WTC11 (cell line): ENCODE data around the gene KSR2. TPM values are rescaled to one million over a fixed set of nuclear protein-coding genes. Genes with fewer than 3 reads are reported as not detected.

ENCODE experiments used
- ATAC-seq: fragments of 200-7000 bp; cut with Tn5 transposase; 2 replicates; pipeline ENCODE4 v1.10.0; 2021; ENCODE audit warnings: mild to moderate bottlenecking, moderate library complexity
- CTCF ChIA-PET: fragments of 300-600 bp; sonication (Branson Sonifier 250); formaldehyde crosslinking; loops from one replicate; lab custom pipeline; 2021; ENCODE audit warnings: antibody characterized with exemption; lab: Charles Lee
- POLR2A ChIA-PET: fragments of 350-600 bp; sonication (Branson Sonifier 250); formaldehyde crosslinking; loops from one replicate; lab custom pipeline; 2021; ENCODE audit warnings: antibody characterized with exemption; lab: Charles Lee
- DNase-seq: peaks from one replicate; pipeline ENCODE4 v3.0.0; 2021; ENCODE audit warnings: low spot score
- H3K27ac Mint-ChIP-seq: 2 replicates; pipeline ENCODE4 v1.8.0; 2021; ENCODE audit warnings: mixed read lengths
- H3K27me3 Mint-ChIP-seq: 2 replicates; pipeline ENCODE4 v1.8.0; 2021; ENCODE audit warnings: low read depth, mild to moderate bottlenecking, moderate library complexity, mixed read lengths
- H3K36me3 Mint-ChIP-seq: 2 replicates; pipeline ENCODE4 v1.8.0; 2021; ENCODE audit warnings: mixed read lengths
- H3K4me1 Mint-ChIP-seq: 2 replicates; pipeline ENCODE4 v1.8.0; 2022; ENCODE audit warnings: mixed read lengths
- H3K4me3 Mint-ChIP-seq: 2 replicates; pipeline ENCODE4 v1.8.0; 2021; ENCODE audit warnings: mild to moderate bottlenecking, moderate library complexity, mixed read lengths
- H3K9me3 Mint-ChIP-seq: 2 replicates; pipeline ENCODE4 v1.8.0; 2021; ENCODE audit warnings: mixed read lengths
- CDX4 ChIP-seq: fragments of 250-450 bp; sonication (Bioruptor Pico); IDR thresholded peaks from 2 replicates; pipeline ENCODE4 v1.9.0; 2021; ENCODE audit warnings: moderate library complexity, mild to moderate bottlenecking, inconsistent platforms, borderline replicate concordance
- CREM ChIP-seq: sonication (generic); formaldehyde crosslinking; IDR thresholded peaks from 2 replicates; pipeline ENCODE4 v1.8.1; 2022; ENCODE audit warnings: mild to moderate bottlenecking, missing genetic modification reagents, moderate library complexity
- ESRRA ChIP-seq: sonication (generic); formaldehyde crosslinking; IDR thresholded peaks from 2 replicates; pipeline ENCODE4 v1.8.1; 2022; ENCODE audit warnings: mild to moderate bottlenecking, missing genetic modification reagents, borderline replicate concordance
- ETV6 ChIP-seq: sonication (generic); formaldehyde crosslinking; IDR thresholded peaks from 2 replicates; pipeline ENCODE4 v1.8.1; 2022; ENCODE audit warnings: mild to moderate bottlenecking, missing genetic modification reagents
- IRF1 ChIP-seq: sonication (generic); formaldehyde crosslinking; IDR thresholded peaks from 2 replicates; pipeline ENCODE4 v1.8.0; 2023; ENCODE audit warnings: missing genetic modification reagents
- IRF2 ChIP-seq: sonication (generic); formaldehyde crosslinking; IDR thresholded peaks from 2 replicates; pipeline ENCODE4 v1.8.0; 2022; ENCODE audit warnings: low read depth, missing genetic modification reagents, borderline replicate concordance
- JAZF1 ChIP-seq: fragments of 250-450 bp; sonication (Bioruptor Pico); IDR thresholded peaks from 2 replicates; pipeline ENCODE4 v1.9.0; 2021; ENCODE audit warnings: moderate library complexity, mild to moderate bottlenecking, inconsistent platforms
- NR3C1 ChIP-seq: sonication (generic); formaldehyde crosslinking; conservative IDR thresholded peaks from 2 replicates; pipeline ENCODE4 v1.8.1; 2023; ENCODE audit warnings: low read depth, mild to moderate bottlenecking, missing genetic modification reagents
- ZNF138 ChIP-seq: sonication (generic); formaldehyde crosslinking; conservative IDR thresholded peaks from 2 replicates; pipeline ENCODE4 v1.8.1; 2022; ENCODE audit warnings: mild to moderate bottlenecking, moderate library complexity, missing genetic modification reagents
- ZNF281 ChIP-seq: sonication (generic); formaldehyde crosslinking; IDR thresholded peaks from 2 replicates; pipeline ENCODE4 v1.8.0; 2023; ENCODE audit warnings: mild to moderate bottlenecking, missing genetic modification reagents
- ZNF425 ChIP-seq: fragments of 250-450 bp; sonication (Bioruptor Pico); conservative IDR thresholded peaks from 2 replicates; pipeline ENCODE4 v1.9.0; 2021; ENCODE audit warnings: mild to moderate bottlenecking
- ZNF532 ChIP-seq: fragments of 250-450 bp; sonication (Bioruptor Pico); IDR thresholded peaks from 2 replicates; pipeline ENCODE4 v1.9.0; 2021; ENCODE audit warnings: mild to moderate bottlenecking, borderline replicate concordance
- total RNA-seq: library from RNA; stranded (reverse); gene quantifications from 3 replicates; pipeline ENCODE4 v1.2.3, GENCODE V29; 2021
- TF ChIP-seq, protein P1 (sequence below): sonication (generic); formaldehyde crosslinking; IDR thresholded peaks from 2 replicates; pipeline ENCODE4 v1.8.1; 2022; ENCODE audit warnings: mild to moderate bottlenecking, moderate library complexity, missing genetic modification reagents
- TF ChIP-seq, protein P2 (sequence below): sonication (generic); formaldehyde crosslinking; IDR thresholded peaks from 2 replicates; pipeline ENCODE4 v1.8.1; 2022; ENCODE audit warnings: low read depth, missing genetic modification reagents, borderline replicate concordance
- TF ChIP-seq, protein P3 (sequence below): sonication (generic); formaldehyde crosslinking; IDR thresholded peaks from 2 replicates; pipeline ENCODE4 v1.8.1; 2023; ENCODE audit warnings: mild to moderate bottlenecking, missing genetic modification reagents, moderate library complexity
- TF ChIP-seq, protein P4 (sequence below): fragments of 250-450 bp; sonication (Bioruptor Pico); IDR thresholded peaks from 2 replicates; pipeline ENCODE4 v1.9.0; 2021; ENCODE audit warnings: mild to moderate bottlenecking
- TF ChIP-seq, protein P5 (sequence below): fragments of 250-450 bp; sonication (Bioruptor Pico); IDR thresholded peaks from 2 replicates; pipeline ENCODE4 v1.8.0; 2021; ENCODE audit warnings: mild to moderate bottlenecking

The KSR2 gene
- total RNA-seq, 1 experiment from 2014 or later: 2.4 TPM

GRCh38 chr12:117881517-117881916 is 87.3 kb downstream of the KSR2 start (continued):
- TF ChIP-seq ZNF425 (CRISPR knock-in tag) (no peak), ETV6 (CRISPR knock-in tag) (no peak), IRF1 (CRISPR knock-in tag) (no peak), IRF2 (no peak), ZNF532 (no peak), ZNF281 (no peak), JAZF1 (CRISPR knock-in tag) (no peak), NR3C1 (CRISPR knock-in tag) (no peak)
- TF ChIP-seq, protein P1, sequence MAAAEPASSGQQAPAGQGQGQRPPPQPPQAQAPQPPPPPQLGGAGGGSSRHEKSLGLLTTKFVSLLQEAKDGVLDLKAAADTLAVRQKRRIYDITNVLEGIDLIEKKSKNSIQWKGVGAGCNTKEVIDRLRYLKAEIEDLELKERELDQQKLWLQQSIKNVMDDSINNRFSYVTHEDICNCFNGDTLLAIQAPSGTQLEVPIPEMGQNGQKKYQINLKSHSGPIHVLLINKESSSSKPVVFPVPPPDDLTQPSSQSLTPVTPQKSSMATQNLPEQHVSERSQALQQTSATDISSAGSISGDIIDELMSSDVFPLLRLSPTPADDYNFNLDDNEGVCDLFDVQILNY: no peak

DNA sequence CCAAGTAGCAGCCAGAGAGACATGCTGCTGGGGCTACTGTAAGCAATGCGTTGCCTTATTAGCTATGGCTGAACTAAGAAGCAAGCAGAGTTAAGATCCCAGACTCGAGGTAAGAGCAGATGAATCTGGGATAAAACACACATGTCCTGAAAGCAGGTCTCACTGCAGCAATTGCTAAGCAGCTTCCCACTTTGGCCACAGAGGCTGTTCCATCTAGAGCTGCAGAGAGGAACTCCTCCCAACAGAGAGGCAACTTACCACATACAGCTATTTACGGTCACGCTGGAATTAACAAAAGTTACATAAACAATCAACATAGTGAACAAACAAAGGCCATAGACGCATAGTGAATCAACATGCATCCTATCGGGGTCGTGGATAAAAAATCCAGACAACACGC is 90.2 kb downstream of the KSR2 start:
- no peak overlapping the region for H3K4me3 Mint-ChIP-seq
- H3K9me3 Mint-ChIP-seq: peaks cover 8% of the 10 kb centered on the region
- no peak overlapping the region for H3K27ac Mint-ChIP-seq
- no peak for TF ChIP-seq ZNF138
- TF ChIP-seq, protein P2, sequence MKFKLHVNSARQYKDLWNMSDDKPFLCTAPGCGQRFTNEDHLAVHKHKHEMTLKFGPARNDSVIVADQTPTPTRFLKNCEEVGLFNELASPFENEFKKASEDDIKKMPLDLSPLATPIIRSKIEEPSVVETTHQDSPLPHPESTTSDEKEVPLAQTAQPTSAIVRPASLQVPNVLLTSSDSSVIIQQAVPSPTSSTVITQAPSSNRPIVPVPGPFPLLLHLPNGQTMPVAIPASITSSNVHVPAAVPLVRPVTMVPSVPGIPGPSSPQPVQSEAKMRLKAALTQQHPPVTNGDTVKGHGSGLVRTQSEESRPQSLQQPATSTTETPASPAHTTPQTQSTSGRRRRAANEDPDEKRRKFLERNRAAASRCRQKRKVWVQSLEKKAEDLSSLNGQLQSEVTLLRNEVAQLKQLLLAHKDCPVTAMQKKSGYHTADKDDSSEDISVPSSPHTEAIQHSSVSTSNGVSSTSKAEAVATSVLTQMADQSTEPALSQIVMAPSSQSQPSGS (CRISPR knock-in tag): no peak
- TF ChIP-seq, protein P3, sequence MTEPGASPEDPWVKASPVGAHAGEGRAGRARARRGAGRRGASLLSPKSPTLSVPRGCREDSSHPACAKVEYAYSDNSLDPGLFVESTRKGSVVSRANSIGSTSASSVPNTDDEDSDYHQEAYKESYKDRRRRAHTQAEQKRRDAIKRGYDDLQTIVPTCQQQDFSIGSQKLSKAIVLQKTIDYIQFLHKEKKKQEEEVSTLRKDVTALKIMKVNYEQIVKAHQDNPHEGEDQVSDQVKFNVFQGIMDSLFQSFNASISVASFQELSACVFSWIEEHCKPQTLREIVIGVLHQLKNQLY (CRISPR knock-in tag): no peak
- TF ChIP-seq, protein P4, sequence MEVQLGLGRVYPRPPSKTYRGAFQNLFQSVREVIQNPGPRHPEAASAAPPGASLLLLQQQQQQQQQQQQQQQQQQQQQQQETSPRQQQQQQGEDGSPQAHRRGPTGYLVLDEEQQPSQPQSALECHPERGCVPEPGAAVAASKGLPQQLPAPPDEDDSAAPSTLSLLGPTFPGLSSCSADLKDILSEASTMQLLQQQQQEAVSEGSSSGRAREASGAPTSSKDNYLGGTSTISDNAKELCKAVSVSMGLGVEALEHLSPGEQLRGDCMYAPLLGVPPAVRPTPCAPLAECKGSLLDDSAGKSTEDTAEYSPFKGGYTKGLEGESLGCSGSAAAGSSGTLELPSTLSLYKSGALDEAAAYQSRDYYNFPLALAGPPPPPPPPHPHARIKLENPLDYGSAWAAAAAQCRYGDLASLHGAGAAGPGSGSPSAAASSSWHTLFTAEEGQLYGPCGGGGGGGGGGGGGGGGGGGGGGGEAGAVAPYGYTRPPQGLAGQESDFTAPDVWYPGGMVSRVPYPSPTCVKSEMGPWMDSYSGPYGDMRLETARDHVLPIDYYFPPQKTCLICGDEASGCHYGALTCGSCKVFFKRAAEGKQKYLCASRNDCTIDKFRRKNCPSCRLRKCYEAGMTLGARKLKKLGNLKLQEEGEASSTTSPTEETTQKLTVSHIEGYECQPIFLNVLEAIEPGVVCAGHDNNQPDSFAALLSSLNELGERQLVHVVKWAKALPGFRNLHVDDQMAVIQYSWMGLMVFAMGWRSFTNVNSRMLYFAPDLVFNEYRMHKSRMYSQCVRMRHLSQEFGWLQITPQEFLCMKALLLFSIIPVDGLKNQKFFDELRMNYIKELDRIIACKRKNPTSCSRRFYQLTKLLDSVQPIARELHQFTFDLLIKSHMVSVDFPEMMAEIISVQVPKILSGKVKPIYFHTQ: no peak
- TF ChIP-seq CDX4 (CRISPR knock-in tag): no peak
- TF ChIP-seq, protein P5, sequence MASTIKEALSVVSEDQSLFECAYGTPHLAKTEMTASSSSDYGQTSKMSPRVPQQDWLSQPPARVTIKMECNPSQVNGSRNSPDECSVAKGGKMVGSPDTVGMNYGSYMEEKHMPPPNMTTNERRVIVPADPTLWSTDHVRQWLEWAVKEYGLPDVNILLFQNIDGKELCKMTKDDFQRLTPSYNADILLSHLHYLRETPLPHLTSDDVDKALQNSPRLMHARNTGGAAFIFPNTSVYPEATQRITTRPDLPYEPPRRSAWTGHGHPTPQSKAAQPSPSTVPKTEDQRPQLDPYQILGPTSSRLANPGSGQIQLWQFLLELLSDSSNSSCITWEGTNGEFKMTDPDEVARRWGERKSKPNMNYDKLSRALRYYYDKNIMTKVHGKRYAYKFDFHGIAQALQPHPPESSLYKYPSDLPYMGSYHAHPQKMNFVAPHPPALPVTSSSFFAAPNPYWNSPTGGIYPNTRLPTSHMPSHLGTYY (CRISPR knock-in tag): no peak
- no peak for TF ChIP-seq CREM (CRISPR knock-in tag)
- TF ChIP-seq ESRRA (CRISPR knock-in tag): no peak
- no peaks in the 10 kb centered on the region; the same call in 1 of the 2 replicates for H3K27me3 Mint-ChIP-seq
- ATAC-seq (no peak), DNase-seq (no peak)
- no peaks in the 10 kb centered on the region for H3K36me3 Mint-ChIP-seq
- H3K4me1 Mint-ChIP-seq: peaks cover 22% of the 10 kb centered on the region
- CTCF ChIA-PET: interaction anchor here (0.6 to 1.7 kb wide), 2 partner anchors 19 to 29 kb away, joined by 4 to 5 read pairs; no protein-coding TSS in a partner anchor
- POLR2A ChIA-PET: no interaction called here
